Activated naive CD4-positive, alpha-beta T cell treated with anti-CD3 and anti-CD28 coated beads for 36 hours (primary cell): ENCODE results near the gene C17orf67. TPM values are rescaled to one million over a fixed set of nuclear protein-coding genes. Genes with fewer than 3 reads are reported as not detected.
"Not testable (repeated sequence)": the region's sequence is repeated elsewhere in the genome, so short reads cannot be mapped to it uniquely, and the experiment has no call there.

Source experiments
- CTCF ChIA-PET: fragments of 350-600 bp; sonication (Branson Sonifier 250); formaldehyde crosslinking; loops from one replicate; lab custom pipeline; 2021; ENCODE audit warnings: antibody characterized with exemption; lab: Charles Lee
- DNase-seq: peaks from one replicate; pipeline ENCODE4 v3.0.0-alpha.2; 2020
- H3K27ac Mint-ChIP-seq: one replicate; pipeline ENCODE4 v1.8.0; 2021; ENCODE audit warnings: mild to moderate bottlenecking, mixed read lengths
- H3K27me3 Mint-ChIP-seq: one replicate; pipeline ENCODE4 v1.8.0; 2021; ENCODE audit warnings: low read depth, mixed read lengths
- H3K36me3 Mint-ChIP-seq: one replicate; pipeline ENCODE4 v1.8.0; 2021; ENCODE audit warnings: low read depth, mixed read lengths
- H3K4me1 Mint-ChIP-seq: one replicate; pipeline ENCODE4 v1.8.0; 2021; ENCODE audit warnings: low read depth, mixed read lengths
- H3K4me3 Mint-ChIP-seq: one replicate; pipeline ENCODE4 v1.8.0; 2021; ENCODE audit warnings: mild to moderate bottlenecking, moderate library complexity, mixed read lengths
- H3K9me3 Mint-ChIP-seq: one replicate; pipeline ENCODE4 v1.8.0; 2021; ENCODE audit warnings: mixed read lengths
- intact Hi-C: fragments of 100-400 bp; cut with micrococcal nuclease; formaldehyde crosslinking; loops from one replicate; pipeline ENCODE4 v1.15.1; 2023
- total RNA-seq, 2 experiments: library from RNA; stranded (reverse); gene quantifications; one replicate each; pipeline ENCODE4 v1.2.3, GENCODE V29; 2021

The C17orf67 gene
- total RNA-seq, 2 experiments from 2014 or later, result 1.9 to 2.2 TPM

DNA sequence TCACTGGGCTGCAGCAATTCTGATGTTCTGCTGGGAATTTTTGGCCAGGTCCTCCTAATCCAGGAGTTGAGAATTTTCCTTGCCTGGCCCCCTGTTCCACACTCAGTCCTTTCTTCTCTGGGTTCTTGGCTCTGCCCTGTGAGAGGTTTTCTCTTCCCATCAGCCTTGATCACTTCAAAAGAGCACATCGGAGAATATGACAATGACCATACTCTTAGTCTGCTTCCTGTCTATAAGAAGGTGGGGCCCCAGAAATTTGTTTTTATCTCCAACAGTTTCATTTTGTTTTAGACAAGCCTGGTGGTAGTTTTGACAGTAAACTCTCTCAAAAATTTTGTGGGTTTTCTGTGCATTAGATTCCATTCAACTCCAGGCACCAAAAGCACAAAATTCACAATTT lies 70.7 kb downstream of the C17orf67 start:
- H3K9me3 Mint-ChIP-seq, result no peaks in the 10 kb centered on the region
- H3K4me1 Mint-ChIP-seq, result peaks cover 25% of the 10 kb centered on the region
- no peaks in the 10 kb centered on the region for H3K36me3 Mint-ChIP-seq
- H3K4me3 Mint-ChIP-seq, result peak overlapping the region; percentile 26
- CTCF ChIA-PET, result interaction anchor here (1.9 to 5.9 kb wide), 2 partner anchors 18 to 170 kb away, joined by 4 to 34 read pairs; partner anchors contain the start of gene NOG
- H3K27me3 Mint-ChIP-seq, result no peaks in the 10 kb centered on the region
- peak overlapping the region; percentile 75 for H3K27ac Mint-ChIP-seq
- peak; percentile 37 for DNase-seq
- intact Hi-C loops, result loop anchor here (1.0 to 5.0 kb wide), 7 partner anchors 8 to 742 kb away; no protein-coding TSS in a partner anchor

DNA sequence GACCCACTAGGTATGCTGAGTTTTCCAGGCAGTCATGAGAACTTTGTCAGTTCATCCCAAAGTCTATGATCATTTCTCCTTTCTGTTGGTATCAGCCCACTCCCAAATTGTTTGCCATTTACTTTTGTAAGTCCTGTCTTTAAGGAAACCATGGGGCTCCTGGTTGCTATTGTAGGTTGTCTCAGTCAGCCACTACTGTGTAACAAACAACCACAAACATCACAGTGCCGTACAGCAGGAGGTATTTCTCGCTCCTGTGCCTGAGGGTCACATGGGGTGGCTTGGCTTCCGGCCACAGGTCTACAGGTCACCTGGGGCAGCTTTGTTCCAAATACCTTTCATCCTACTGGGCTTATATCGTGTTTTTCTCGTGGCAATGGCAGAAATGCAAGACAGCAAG lies 71.6 kb downstream of the C17orf67 start:
- H3K9me3 Mint-ChIP-seq, result no peaks in the 10 kb centered on the region
- no peaks in the 10 kb centered on the region for H3K36me3 Mint-ChIP-seq
- peak overlapping the region; percentile 75 for H3K27ac Mint-ChIP-seq
- H3K4me1 Mint-ChIP-seq, result peaks cover 25% of the 10 kb centered on the region
- H3K27me3 Mint-ChIP-seq, result no peaks in the 10 kb centered on the region
- DNase-seq, result no peak
- CTCF ChIA-PET, result no interaction called here
- intact Hi-C loops, result loop anchor here (2.0 to 5.0 kb wide), 4 partner anchors 45 to 741 kb away; no protein-coding TSS in a partner anchor
- H3K4me3 Mint-ChIP-seq, result no peak overlapping the region

DNA sequence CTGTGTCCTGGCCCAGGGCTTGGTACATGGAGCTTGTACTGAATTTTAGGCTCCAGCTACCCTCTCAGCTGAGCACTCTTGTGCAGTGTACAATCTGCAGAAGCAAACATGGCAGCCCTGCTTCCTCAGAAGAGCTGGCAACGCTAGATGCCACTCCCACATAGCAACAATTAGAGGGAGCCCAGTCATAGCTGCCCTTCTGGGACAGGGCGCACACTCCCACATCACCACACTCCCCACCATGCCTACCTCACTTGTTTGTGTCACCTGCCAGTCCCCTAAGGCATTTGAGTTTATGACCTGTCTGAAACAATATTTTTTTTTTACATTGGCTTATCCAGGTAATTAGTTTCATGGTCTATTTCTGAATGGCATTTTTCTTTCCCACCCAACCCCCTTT lies 72.3 kb downstream of the C17orf67 start:
- CTCF ChIA-PET, result interaction anchor here (1.0 to 1.9 kb wide), 4 partner anchors 11 to 108 kb away, joined by 4 to 8 read pairs (median 6); no protein-coding TSS in a partner anchor
- Mint-ChIP-seq H3K9me3 (no peaks in the 10 kb centered on the region), H3K27ac (no peak overlapping the region), H3K36me3 (no peaks in the 10 kb centered on the region), H3K4me1 (peaks cover 31% of the 10 kb centered on the region), H3K4me3 (no peak overlapping the region), H3K27me3 (no peaks in the 10 kb centered on the region)
- no peak for DNase-seq
- intact Hi-C loops, result loop anchor here (5.0 kb wide), 3 partner anchors 44 to 164 kb away; no protein-coding TSS in a partner anchor

GRCh38 chr17:56757611-56758010 lies 76.1 kb downstream of the C17orf67 start:
- H3K4me3 Mint-ChIP-seq, H3K27ac Mint-ChIP-seq, H3K36me3 Mint-ChIP-seq, H3K27me3 Mint-ChIP-seq, intact Hi-C loops, CTCF ChIA-PET, DNase-seq, H3K9me3 Mint-ChIP-seq: not testable (repeated sequence)
- peaks cover 31% of the 10 kb centered on the region for H3K4me1 Mint-ChIP-seq

DNA sequence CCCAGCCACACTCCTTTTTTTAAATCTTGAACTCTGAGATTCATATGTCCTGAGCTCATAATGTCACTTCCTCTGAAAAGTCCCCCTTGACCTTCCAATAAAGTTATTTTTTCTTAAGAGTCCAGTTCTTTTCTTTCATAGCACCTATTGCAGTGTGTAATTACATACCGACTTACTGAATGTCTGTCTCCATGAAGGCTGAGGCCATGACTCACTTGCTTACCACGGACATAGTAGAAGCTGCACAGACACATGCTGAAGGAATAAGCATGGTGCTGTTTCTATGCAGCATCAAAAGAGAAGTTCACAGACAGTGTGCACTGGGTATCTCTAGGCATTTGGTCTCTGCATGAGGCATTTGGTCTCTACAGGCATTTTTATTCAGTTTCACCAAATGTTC lies 77.2 kb downstream of the C17orf67 start:
- no peak for DNase-seq
- Mint-ChIP-seq H3K4me3 (no peak overlapping the region), H3K27ac (no peak overlapping the region), H3K4me1 (peaks cover 26% of the 10 kb centered on the region), H3K27me3 (no peaks in the 10 kb centered on the region), H3K36me3 (no peaks in the 10 kb centered on the region), H3K9me3 (no peaks in the 10 kb centered on the region)
- CTCF ChIA-PET, result interaction anchor here (2.7 kb wide), 1 partner anchor 40 kb away, joined by 7 read pairs; no protein-coding TSS in a partner anchor
- intact Hi-C loops, result no loop called here

DNA sequence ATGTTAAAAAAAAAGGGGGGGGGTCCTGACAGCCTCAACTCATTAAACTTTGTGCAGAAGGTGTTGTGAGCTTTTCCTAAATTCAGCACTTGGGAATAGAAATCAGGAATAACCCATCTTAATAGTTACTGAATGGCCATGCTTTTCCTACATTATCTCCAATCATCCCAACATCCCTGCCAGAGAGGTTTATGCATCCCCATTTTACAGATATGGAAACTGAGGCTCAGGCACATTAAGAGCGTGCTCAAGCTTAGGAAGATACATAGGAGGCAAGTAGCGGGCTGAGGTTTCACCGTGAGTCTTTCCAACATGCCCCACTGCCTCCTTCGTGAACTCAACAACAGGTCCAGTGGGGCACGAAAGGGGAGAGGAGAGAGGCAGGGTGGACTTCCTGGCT lies 78.4 kb downstream of the C17orf67 start:
- H3K27me3 Mint-ChIP-seq, result no peaks in the 10 kb centered on the region
- DNase-seq, result no peak
- CTCF ChIA-PET, result interaction anchor here (0.6 to 2.7 kb wide), 3 partner anchors 24 to 99 kb away, joined by 5 to 7 read pairs (median 5); no protein-coding TSS in a partner anchor
- H3K36me3 Mint-ChIP-seq, result no peaks in the 10 kb centered on the region
- intact Hi-C loops, result loop anchor here (1.0 kb wide), 1 partner anchor 8 kb away; no protein-coding TSS in a partner anchor
- peaks cover 28% of the 10 kb centered on the region for H3K4me1 Mint-ChIP-seq
- no peaks in the 10 kb centered on the region for H3K9me3 Mint-ChIP-seq
- H3K4me3 Mint-ChIP-seq, result no peak overlapping the region
- H3K27ac Mint-ChIP-seq, result no peak overlapping the region

DNA sequence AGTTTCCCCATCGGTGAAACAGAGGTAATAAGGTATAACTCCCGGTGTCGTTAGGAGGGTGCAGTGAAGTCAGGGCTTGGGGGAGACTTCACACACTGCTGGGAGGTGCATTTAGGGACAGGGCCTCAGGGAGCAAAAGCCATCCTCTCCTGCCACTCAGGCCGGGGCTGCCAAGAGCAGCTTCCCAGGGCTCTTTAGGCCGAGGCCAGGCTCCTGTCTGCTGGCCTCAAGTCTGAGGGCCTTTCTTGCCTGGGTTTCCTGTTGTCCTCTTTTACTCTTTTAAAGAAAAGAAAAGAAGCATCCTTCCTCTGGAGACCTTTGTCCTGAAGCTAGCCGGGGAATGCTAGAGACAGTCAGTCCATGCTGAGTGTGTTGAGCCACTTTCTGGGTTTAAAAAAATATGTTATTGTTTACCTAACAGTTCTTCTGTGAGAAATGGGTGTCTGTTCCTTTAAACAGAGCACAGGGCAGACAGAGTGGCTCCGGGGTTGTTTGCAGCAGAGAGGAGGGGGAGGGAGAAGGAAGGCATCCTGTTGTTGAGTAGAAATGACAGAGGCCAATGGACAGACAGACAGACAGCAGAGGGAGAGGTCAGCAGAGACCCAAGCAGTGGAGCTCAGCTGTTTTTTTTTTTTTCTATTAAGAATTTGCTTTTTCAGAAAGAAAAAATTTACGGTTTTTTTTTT lies 79.1 kb downstream of the C17orf67 start:
- Mint-ChIP-seq H3K27me3 (no peaks in the 10 kb centered on the region), H3K9me3 (no peaks in the 10 kb centered on the region), H3K4me1 (peaks cover 33% of the 10 kb centered on the region), H3K36me3 (no peaks in the 10 kb centered on the region), H3K4me3 (no peak overlapping the region), H3K27ac (no peak overlapping the region)
- intact Hi-C loops, result loop anchor here (1.0 kb wide), 1 partner anchor 9 kb away; no protein-coding TSS in a partner anchor
- peak; percentile 53 for DNase-seq
- CTCF ChIA-PET, result interaction anchor here (0.6 to 2.7 kb wide), 4 partner anchors 25 to 99 kb away, joined by 4 to 7 read pairs (median 5); no protein-coding TSS in a partner anchor

DNA sequence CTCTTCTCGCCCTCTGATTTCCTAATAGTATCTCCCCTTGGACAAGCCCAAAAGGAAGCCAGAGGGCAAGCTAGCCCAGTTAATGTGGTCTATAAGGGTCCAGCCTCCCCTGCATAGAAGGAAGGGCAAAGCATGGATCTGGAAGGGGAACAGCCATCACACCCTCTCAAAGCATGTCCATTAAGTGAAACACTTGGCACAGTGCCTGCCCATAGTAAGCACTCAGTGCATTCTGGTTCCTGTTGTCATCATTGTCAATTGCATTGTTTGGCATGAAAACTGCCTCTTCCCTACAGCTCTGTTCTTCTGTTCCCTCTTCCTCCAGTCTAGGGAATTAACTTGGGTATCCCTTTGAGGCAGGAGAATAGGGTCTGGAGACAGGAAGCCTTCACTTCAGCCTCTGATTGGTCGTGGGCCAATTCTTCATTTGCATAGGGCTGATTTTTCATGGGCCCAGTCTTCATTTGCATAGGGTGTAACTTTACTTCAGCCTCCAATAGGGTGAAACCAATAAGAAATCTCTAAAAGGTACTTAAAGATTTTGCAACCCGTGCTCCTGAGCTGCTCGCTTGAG lies 81.4 kb downstream of the C17orf67 start:
- Mint-ChIP-seq H3K36me3 (no peaks in the 10 kb centered on the region), H3K4me1 (peaks cover 33% of the 10 kb centered on the region), H3K27ac (no peak overlapping the region), H3K27me3 (no peaks in the 10 kb centered on the region), H3K4me3 (no peak overlapping the region), H3K9me3 (no peaks in the 10 kb centered on the region)
- CTCF ChIA-PET, result interaction anchor here (1.3 to 1.7 kb wide), 2 partner anchors 27 to 36 kb away, joined by 3 to 6 read pairs; no protein-coding TSS in a partner anchor
- no peak for DNase-seq
- intact Hi-C loops, result no loop called here

DNA sequence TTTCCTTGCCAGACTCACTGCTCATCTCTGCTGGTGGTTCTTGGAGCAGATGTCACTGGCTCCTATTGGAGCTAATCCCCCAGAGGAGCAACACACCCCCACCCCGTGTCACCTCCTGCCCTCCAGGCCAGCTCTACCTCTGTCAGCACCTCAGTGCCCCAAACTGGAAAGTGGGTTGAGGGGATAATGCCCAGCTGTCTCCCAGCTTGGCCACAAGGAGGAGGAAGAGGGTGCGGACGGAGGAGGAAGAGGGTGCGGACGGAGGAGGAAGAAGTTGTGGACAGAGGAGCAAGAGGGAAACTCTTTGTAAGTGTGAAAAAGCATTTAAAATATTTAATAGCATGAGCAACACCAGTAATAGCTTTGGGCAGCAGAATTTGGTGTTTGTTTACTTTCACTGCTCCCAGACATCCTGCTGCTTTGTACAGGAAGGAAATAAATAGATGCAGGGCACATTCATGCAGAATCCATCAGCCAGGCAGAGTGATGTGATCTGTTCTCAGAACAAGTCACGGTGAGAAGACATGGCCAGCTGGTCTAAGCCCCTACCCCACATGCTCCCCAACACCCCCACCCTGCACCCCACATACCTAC lies 82.5 kb downstream of the C17orf67 start:
- Mint-ChIP-seq H3K9me3 (no peaks in the 10 kb centered on the region), H3K27ac (no peak overlapping the region)
- CTCF ChIA-PET, result interaction anchor here (0.6 to 1.3 kb wide), 2 partner anchors 28 to 81 kb away, joined by 3 read pairs; no protein-coding TSS in a partner anchor

GRCh38 chr17:56744721-56745120 lies 89.0 kb downstream of the C17orf67 start:
- peaks cover under 1% of the 10 kb centered on the region for H3K4me1 Mint-ChIP-seq
- H3K4me3 Mint-ChIP-seq, result no peak overlapping the region
- no peaks in the 10 kb centered on the region for H3K36me3 Mint-ChIP-seq
- intact Hi-C loops, result no loop called here
- CTCF ChIA-PET, result no interaction called here
- H3K9me3 Mint-ChIP-seq, result no peaks in the 10 kb centered on the region
- DNase-seq, result no peak
- H3K27me3 Mint-ChIP-seq, result no peaks in the 10 kb centered on the region
- no peak overlapping the region for H3K27ac Mint-ChIP-seq

More for the DNA sequence above, 82.5 kb downstream of the C17orf67 start:
- H3K36me3 Mint-ChIP-seq, result no peaks in the 10 kb centered on the region
- no peaks in the 10 kb centered on the region for H3K27me3 Mint-ChIP-seq
- intact Hi-C loops, result no loop called here
- no peak overlapping the region for H3K4me3 Mint-ChIP-seq
- H3K4me1 Mint-ChIP-seq, result peaks cover 26% of the 10 kb centered on the region
- no peak for DNase-seq

DNA sequence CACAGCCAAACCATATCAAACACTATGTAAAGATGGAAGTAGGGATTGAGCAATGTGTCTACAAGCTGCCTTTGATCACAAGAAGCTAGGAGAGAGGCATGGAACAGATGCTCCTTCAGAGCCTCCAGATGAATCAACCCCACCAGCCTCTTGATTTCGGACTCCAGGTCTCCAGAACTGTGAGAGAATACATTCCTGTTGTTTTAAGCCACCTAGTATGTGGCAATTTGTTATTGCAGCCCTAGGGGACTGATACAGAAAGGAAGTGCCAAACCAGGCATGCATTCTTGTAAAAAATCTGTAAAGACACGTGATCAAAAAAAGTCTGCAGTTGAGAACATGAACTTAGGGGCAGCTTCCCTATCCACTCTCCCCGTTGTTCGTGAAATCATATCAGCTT lies 91.1 kb downstream of the C17orf67 start:
- Mint-ChIP-seq H3K9me3 (no peaks in the 10 kb centered on the region), H3K27ac (no peak overlapping the region), H3K36me3 (no peaks in the 10 kb centered on the region), H3K4me3 (no peak overlapping the region), H3K27me3 (no peaks in the 10 kb centered on the region), H3K4me1 (no peaks in the 10 kb centered on the region)
- intact Hi-C loops, result no loop called here
- no peak for DNase-seq
- CTCF ChIA-PET, result no interaction called here
